GM12864 (cell line): ENCODE data around the gene ELMO3.

Source experiments
- DNase-seq: peaks from one replicate; pipeline ENCODE4 v3.0.0-alpha.2; 2011; ENCODE audit warnings: low read depth
- H3K4me3 ChIP-seq: 2 replicates; pipeline ENCODE4 v1.5.1; 2011; ENCODE audit warnings: mild to moderate bottlenecking, low read depth, low read length, control low read depth
- CTCF ChIP-seq: IDR thresholded peaks from 2 replicates; pipeline ENCODE4 v1.5.1; 2011; ENCODE audit warnings: low read depth, mild to moderate bottlenecking, moderate library complexity, low read length, control low read depth, inconsistent platforms; ENCODE audit errors: missing control alignments

The ELMO3 gene

GRCh38 chr16:67223992-67224391, 25.1 kb downstream of the ELMO3 start:
- TF ChIP-seq CTCF, result no peak
- no peak overlapping the region for H3K4me3 ChIP-seq
- no peak for DNase-seq

GRCh38 chr16:67226295-67226803, 27.4 kb downstream of the ELMO3 start:
- DNase-seq, result no peak
- H3K4me3 ChIP-seq, result peak overlapping the region; percentile 89
- no peak for TF ChIP-seq CTCF

GRCh38 chr16:67226804-67227566, 28.1 kb downstream of the ELMO3 start, which contains the start of gene TMEM208:
TMEM208 (plus strand) TSS chr16:67227130; CDS start chr16:67227219, 89 bp downstream.
- DNase-seq, result peak; percentile 97
- peak; percentile 8 for TF ChIP-seq CTCF
- H3K4me3 ChIP-seq, result peak within 1 kb of the TSS; percentile 89

- DNase-seq, result no peak
- peak overlapping the region; percentile 89 for H3K4me3 ChIP-seq
- no peak for TF ChIP-seq CTCF
Observed at GRCh38 chr16:67227567-67227921, 28.6 kb downstream of the ELMO3 start.

- H3K4me3 ChIP-seq, result peak overlapping the region; percentile 89
- no peak for DNase-seq
- TF ChIP-seq CTCF, result no peak
Observed at GRCh38 chr16:67228034-67228785, 29.3 kb downstream of the ELMO3 start.

GRCh38 chr16:67228905-67229304, 30.0 kb downstream of the ELMO3 start:
- TF ChIP-seq CTCF, result no peak
- no peak for DNase-seq
- no peak overlapping the region for H3K4me3 ChIP-seq
